Measurements from ENCODE around the gene XPNPEP1.
A peak's percentile ranks its signal among the peaks of the same experiment; 100 is the strongest.

Gene XPNPEP1

DNA sequence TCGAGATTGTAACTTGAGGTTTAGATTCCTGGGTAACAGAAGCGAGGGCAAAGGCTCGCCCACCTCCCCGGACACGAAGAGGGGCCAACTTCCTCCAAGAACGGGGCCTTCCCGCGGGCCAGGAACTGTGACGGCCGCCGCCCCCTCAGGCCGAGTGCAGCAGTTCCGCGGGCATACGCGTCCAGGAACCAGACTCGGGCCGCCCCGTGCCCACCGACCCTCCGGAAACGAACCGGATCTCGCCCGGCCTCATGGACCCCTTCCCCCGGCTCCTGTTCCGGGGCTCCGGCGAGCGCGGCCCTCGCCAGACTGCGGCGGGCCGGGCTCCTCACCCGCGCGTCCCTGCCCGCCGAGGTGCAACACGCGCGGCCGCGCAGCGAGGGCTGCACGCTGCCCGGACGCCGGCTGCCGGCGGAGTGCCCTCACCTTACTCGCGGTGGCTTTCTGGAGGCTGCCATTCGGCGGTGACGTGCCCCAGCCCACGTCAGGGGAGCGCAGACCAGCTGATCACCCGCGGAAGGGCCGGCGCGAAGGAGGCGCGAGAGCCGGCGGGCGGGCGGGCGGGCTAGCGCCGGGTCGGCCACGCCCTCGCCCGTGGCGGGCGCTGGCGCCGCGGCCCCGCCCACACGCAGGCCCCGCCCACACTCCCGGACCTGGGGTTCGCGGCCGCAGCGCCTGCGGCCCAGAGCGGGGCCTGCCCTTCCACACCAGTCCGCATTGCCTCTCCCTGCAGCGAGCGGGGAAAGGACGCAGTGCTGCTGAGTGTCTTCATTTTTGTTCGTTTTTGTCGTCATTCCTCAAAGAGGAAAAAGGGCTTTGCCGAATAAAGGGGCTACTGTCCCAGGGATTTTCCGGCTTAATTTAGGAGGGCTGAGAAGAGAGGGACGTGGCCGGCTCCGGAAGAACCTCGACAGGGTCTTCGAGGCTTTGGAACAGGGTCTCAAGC is at the start of gene XPNPEP1:
Gene XPNPEP1, minus strand, starts transcription at position 536 of the 946 bp plus-strand sequence. Its CDS starts 78 bp downstream, at position 458.
- DNase-seq (ENCODE audit: low spot score): peak; percentile 82

DNA sequence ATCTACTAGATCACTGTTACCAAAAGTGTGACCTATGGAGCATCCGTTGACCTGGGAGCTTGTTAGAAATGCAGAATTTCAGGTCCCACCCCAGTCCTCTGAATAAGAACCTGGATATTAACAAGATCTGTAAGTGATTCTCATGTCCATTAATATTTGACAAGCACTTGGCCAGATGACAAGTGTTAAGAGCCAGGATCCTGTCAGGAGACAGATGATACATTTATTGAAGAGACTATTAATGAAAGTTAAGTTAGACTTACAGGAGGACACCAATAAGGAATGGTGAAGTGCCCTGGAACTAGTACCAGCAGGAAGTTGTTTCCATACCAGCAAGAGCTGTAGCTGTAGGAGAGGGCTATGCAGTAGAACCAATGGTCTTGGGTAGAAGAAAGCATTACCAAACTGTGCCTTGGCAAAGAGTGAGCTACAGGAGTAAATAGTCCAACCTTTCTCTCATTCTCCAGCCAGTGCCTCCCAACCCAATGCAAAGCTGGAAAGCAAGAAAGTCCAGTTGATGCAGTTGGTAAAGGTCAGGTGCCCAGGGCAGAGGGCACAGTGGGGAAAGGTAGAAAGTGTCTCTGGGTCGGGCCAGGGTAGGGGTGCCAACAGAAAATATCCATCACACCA is 49.2 kb upstream of the XPNPEP1 start:
- DNase-seq (ENCODE audit: low spot score): no peak

DNA sequence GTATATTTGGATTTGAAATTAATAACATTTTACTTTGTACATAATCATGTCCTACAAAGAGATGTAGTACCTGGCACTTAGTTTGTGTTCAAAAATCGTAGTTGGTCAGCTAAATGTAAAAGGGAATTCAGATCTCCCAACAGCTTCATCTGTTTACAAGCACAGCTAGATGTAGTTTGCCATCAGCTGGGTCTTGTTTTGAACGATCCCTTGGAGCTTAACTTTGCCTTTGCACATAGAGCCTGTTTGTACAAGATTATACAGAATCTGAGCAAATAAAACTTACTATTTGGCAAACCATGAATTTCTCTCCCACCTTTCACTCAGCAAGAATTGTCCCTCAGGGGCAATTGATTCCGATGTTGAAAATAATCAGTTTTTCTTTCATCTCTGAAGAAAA is 48.3 kb upstream of the XPNPEP1 start:
- DNase-seq (ENCODE audit: low spot score): no peak

DNA sequence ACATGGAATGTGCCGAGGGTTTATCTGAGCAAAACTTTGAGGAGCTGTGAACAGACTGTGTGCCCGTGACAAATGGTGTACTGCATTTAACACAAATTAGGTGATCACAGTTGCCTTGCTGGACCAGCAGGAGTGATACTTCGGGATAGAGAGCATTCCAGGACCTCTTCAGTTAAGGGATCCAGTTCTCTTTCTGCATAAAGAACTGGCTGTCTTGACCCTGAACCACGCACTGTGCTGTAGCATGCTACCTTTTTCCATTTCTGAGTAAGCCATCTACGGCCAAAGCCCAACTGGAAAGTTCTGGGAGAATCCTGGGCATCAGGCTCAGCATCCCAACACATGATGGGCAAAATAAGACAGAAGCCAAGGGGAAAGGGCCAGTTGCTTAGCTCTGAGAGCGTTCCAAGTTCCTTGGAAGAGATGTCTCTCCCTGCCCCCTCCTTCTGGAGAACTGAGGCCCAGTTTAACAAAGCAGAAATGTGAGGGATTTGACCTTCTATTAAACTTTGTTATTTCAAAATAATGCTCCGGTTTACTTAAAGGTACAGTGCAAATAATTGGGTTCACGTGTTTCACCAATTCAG is 46.5 kb upstream of the XPNPEP1 start:
- DNase-seq (ENCODE audit: low spot score): no peak

DNA sequence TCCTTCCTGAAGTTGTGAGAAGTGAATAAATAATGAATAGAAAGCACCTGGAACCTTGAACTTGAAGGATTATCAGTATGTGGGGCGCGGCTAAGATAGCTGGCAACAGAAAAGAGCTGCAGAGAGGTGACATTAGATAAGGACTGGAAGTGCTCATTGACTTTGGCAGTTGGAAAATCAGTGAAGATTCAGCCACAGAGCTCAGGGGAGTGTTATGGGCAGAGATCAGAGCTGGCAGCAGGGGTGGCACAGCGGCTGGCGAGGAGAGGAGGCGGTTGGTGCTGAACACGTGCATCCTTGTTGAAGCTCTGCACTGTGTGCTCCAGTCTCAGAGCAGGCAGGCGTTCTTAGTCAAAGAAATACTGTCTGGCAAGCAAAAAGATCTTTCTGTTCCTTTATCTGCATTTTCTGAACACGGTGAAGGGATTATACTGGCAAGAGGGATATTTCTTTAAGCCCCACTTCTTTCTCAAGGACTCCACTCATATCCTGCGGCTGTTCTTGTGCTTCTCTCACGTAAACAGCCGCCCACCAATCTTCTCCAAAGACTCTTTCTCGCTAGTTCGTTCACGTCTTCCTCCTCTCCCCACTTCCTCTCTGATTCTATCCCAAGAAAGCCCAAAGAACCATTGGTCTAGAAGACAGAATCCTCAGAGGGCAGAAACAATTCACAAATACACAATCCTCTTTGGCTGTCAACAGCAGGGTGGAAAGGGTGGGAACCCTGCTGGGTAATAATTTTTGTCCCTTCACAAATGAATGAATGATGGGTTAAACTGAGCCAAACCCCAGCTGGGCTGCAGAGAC is 45.8 kb upstream of the XPNPEP1 start:
- no peak for DNase-seq (ENCODE audit: low spot score)

DNA sequence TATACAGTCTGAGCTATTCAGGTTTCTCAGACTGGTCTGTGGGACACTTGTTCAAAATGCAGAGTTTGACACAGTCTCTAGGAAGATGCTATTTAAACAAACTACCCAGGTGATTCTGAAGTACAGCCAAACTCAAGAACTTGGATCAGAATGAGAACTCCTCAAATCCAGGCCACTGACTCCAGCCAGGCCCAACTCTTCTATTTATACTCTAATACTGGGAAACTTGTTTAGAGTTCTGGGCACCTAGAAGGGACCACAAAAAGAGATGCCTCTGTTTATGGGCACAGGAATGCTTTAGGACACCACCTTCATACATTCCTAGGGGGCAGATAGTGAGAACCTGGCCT is 44.4 kb upstream of the XPNPEP1 start:
- no peak for DNase-seq (ENCODE audit: low spot score)

DNA sequence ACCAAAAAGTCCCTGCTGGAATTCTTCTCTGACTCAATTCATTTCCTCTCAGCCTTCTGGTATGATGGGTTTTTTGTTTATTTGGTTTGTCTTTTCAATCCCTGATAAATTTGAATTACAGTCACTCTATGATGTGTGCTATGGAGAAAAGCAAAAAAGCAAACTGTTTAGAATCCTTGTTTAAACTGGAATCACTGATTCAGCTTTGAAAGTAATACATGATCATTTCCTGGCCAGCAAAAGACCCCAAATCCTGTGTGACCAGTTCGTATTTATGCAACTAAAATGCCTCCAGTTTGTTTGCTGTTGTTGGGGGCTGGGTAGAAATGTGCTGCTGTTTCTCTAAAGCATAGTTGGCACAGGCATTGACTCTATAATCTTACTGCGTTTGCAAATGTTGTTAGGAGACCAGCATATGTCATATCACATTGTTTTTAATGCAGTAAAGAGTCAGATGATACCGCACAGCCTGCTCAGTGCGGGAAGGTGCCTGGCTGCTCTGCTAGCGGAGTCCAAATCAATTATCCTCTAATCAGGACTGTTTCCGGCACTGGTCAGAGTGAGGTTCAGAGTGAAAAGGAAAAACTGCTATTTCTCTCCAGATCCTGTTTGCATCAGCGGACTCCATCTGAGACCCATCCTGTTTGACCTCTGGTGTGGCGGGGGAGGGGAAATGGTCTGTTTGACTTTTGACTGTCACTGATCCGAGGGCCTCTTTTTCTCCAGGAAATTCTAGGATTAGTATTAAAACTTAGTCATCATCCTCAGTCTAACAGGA is 43.8 kb upstream of the XPNPEP1 start:
- no peak for DNase-seq (ENCODE audit: low spot score)

DNA sequence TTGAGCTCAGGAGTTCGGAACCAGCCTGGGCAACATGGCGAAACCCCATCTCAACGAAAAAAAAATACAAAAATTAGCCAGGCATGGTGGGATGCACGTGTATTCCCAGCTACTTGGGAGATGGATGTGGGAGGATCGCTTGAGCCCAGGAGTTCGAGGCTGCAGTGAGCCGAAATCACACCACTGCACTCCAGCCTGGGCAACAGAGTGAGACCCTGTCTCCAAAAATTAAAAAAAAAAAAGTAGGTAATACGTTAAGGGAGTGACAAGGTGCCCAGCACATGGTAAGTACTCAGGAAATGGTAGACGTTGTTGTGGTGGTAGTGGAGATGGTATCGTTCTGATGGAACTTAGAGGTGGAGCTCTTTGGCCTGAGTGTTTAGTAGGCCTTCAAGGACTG is 41.0 kb upstream of the XPNPEP1 start:
- DNase-seq (ENCODE audit: low spot score): no peak

DNA sequence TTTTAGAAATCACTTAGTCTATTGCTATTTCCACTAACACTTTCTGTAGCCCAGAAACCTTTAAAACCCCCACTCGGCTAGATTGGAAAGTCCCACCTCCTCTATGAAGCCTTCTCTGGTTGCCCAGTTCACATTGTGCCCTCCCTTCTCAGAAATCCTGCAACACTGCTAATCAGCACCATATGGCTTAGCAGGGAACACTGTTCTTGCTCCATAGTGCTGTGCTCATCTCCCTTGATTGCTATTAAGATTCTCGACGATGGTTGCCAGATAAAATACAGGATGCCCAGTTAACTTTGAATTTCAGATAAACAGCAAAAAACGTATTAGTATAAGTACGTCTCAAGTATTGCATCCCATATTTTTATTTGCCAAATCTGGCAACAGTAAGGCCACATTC is 40.1 kb upstream of the XPNPEP1 start:
- no peak for DNase-seq (ENCODE audit: low spot score)

DNA sequence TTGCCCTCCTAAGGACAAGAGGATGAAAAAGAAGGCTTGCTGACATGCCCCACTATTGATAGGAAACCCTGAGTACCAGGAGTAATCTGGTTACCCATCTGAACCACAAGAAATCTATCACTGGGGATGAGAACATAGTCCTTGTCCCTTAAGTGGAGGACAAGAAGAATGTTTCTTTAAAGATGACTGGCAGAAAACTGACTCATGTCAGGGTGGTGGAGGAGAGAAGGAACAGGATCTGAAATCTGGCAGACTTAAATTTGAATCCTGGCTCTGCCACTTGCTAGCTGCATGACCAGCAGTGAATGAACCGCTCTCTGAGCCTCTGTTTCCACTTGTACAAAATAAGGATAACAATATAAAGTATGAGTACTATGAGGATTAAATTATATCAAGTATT is 38.9 kb upstream of the XPNPEP1 start:
- DNase-seq (ENCODE audit: low spot score): no peak

DNA sequence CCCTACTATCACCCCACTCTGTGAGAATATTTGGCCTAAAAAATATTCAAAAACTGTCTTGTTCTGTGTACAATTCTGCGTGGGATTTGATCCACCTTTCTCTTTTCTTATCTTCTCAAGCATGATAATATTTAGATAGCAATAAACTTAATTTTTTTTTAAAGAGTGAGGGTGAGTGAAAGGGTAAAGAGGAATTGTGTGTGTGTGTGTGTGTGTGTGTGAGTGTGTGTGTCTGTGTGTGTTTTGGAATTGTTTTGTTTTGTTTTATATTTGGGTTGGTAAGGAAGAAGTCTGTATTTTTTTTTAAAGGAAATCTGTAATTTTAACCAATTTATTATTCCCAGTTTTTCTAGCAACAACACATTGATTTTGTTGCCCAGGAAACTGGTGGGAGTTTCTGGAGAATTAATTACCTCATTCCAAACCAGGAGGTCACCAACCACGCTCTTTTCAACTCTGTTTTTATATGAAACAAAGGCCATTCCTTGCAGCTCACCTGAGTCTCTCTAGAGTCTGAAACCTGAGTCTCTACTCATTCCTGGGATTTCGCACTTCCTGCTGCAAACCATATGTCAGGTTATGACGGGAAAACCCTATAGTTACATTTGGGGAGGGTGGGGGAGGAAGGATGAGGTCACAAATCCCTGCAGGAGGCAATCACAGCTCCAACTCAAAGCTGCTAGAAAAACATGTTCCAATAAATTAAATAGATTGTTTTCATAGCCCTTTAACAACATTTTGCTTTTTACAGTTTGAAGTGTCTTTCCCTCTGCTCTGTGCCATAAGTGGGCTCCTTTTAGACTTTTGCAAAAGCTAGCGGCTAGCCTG is 38.1 kb upstream of the XPNPEP1 start:
- DNase-seq (ENCODE audit: low spot score): no peak

DNA sequence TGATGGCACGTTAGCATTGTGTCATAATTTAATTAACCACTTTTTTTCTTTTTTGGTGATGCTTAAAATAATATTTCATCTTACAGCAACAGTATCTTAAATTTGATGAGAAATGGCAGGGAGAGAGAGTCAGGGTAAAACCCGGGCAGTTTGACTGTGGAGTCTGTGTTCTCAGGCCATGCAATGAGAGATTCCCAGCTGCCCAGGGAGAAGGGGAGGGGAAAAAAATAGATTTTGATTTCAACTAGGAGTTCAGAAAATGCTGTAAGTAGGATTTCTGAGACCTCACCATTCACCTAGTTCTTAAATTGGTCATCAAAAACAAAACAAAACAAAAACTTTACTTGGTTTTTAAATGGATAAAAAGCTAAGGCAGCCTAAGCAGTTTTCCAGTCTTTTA is 37.4 kb upstream of the XPNPEP1 start:
- DNase-seq (ENCODE audit: low spot score): no peak

DNA sequence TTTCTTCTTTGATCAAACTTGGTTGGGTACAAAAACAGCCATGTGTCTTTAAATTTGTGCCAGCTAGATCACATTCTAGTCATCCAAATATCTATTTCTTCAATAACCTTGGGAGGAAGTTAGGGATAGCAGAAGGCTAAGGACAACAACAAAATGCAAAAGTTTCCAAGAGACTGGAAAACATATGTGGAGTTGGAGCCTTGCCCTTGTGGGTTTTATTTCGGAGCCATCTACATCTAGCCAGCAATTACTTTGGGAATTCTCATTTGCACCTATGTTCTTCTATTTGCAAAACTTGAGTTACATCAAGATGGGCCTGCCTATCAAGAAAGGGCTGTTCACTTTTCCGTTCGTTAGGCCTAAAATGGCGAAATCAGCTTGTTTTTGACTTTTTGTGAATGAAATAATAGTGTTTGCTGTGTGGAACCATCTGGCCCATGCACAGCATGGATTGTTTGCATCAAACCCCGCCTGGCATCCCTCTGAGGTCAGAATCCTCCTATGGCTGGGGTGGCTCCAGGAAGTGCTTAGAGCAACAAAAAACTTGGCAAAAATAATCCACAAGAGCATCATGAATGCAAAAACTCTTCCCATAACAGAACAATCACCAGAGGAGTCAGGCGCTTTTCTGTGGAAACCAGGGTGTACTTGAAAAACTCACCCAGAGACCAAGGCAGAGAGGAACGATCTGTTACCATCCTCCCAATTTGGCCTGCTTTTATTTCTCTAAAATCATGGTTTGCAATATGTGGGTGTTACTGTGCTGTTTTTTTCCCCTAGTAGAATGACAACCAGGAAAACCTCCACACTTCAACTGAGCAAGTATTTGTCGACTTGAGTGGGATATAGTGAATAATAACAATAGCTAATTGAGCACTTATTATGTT is 36.2 kb upstream of the XPNPEP1 start:
- no peak for DNase-seq (ENCODE audit: low spot score)

DNA sequence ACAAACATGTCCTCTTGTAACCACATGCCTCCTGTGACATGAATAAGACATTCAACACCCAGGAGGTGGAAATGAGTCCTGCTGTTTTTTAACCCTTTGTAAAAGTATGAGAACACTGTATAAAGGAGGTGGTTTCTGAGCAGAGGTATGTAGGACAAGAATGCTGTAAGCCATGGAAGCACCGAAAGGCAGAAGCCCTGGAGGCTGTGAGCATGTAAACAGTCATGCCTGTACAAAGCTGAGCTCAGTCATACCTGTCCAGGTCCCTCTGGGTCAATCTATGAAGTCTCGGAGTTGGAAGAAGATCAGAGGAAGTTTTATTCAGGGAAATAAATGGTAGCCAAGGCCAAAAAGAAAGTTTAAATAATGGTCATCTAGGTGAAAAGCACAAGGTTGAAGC is 34.7 kb upstream of the XPNPEP1 start:
- DNase-seq (ENCODE audit: low spot score): no peak

DNA sequence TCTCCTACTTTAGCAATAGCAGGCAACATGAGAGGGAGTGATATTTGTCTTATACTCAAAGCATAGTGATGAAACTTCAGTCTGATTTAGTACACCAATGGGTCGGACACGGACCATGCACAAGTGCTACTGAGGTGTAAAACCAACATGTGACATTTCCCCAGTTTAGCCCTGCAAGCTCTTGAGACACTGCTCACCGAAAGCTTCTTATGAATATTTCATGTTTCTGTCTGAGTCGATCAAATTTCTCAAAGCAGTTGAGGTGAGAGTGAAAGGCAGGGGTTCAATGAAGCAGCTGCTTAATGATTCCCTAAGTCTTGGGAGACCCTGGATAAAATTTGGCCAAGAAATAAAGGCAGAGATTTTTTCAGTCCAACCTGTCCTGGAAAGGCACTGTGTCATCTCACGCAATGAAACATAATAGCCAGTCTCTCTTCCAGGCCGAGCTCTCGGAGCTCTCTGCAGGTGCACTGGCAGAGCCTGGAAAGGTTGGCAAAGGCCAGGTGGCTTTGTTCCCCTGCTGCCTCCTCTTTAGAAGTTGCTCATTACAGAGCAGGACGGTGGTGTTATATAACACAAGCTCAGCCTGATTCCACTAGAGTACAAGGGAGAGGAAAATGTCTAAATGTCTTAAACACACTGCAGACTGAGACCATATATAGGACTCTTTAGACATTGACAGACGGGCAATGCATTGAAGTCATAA is 33.9 kb upstream of the XPNPEP1 start:
- no peak for DNase-seq (ENCODE audit: low spot score)

DNA sequence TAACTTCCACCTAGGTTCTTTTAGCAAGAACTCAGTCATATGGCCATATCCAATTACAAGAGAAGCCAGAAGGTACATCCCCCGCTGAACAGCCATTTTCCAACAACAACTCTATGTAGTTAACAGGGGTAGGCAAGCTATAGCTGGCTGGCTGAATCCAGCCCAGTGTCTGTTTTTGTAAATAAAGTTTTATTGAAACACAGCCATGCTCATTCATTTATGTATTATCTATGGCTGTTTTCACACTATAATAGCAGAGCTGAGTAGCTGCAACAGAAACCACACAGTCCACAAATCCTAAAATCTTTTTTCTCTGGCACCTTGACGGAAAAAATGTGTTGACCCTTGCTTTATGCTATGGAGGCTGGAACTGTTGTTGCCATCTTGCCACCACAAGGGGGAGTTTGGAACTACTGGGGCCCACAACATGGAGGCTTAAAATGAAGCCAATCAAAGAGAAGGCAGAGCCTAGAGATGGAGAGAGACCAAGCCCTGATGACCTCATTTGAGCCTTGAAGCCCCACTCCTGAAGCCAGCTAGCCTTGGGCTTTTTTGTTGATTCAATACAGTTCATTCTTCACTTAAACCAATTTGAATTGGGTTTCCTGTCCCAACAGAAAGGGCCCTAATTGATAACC is 33.3 kb upstream of the XPNPEP1 start:
- no peak for DNase-seq (ENCODE audit: low spot score)

DNA sequence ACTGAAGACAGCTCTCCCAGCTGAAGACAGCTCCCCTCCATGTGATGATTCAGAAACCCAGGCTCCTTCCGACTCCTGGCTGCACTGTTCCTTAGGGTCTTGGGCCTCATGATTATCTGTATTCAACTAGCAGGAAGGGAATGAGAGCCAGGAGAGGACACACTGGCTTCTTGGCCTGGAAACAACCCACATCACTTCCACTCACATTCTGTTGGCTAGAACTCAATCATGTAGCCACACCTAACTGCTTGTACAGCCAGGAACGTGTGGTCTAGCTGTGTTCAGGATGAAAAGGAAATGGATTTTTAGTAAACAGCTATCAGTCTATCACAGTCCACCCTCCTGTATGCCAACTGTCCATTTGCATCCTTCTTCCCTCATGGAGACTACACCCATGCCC is 30.5 kb upstream of the XPNPEP1 start:
- no peak for DNase-seq (ENCODE audit: low spot score)

DNA sequence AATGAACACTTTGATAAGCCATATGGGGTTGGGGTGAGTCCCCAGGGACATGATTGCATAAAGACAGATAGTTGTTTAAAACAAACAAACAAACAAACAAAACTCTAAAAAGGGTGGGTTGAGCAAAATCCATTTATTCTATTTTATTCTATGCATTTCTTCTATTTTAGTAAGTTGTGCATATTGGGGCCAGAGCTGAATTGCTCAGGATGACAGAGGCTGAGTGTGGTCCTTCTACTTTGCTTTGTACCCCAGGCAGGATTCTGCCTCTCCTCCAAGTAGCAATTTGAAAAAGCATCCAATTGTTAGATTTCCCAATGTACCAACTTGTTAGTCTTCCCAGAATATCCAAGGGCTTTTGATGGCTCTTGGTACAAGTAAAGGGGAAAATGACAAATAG is 29.2 kb upstream of the XPNPEP1 start:
- no peak for DNase-seq (ENCODE audit: low spot score)
